Lower leg skin (tissue), 4 donors: ENCODE results near the gene SUGCT. TPM values are rescaled to one million over a fixed set of nuclear protein-coding genes. Genes with fewer than 3 reads are reported as not detected.

ENCODE experiments used
- DNase-seq, 2 donors: peaks; one replicate each; pipeline ENCODE4 v3.0.0-alpha.2; 2019; ENCODE audit warnings: low spot score in 2 of 2
- H3K4me3 ChIP-seq: fragments of 200-600 bp; sonication (generic); 2 replicates; pipeline ENCODE4 v1.5.1; 2017; ENCODE audit warnings: mild to moderate bottlenecking, low read depth; ENCODE audit not compliant: poor library complexity, severe bottlenecking
- CTCF ChIP-seq, 3 donors: fragments of 450-650 bp; IDR thresholded peaks; one replicate each; pipeline ENCODE4 v1.5.1; 2016; ENCODE audit warnings: antibody characterized with exemption in 3 of 3, mild to moderate bottlenecking in 3 of 3, moderate library complexity in 2 of 3
- POLR2A ChIP-seq, 2 donors: fragments of 450-650 bp; IDR thresholded peaks; one replicate each; pipeline ENCODE4 v1.6.1; 2016 to 2017; ENCODE audit warnings: antibody characterized with exemption in 2 of 2, mild to moderate bottlenecking in 1 of 2, moderate library complexity in 1 of 2
- WGBS, 2 donors: methylation state at CpG; one replicate each; pipeline ENCODE4 v1.1.5; 2018; 5-methylcytosine and 5-hydroxymethylcytosine counted together
- intact Hi-C: fragments of 100-400 bp; cut with DNase I; formaldehyde crosslinking; loops from one replicate; pipeline ENCODE4 v1.15.0; 2023; ENCODE audit warnings: low total_unique reads
- total RNA-seq, 4 donors: library from RNA; depleted of rRNA; stranded (reverse); fragments of >200 nt; gene quantifications; one replicate each; pipeline ENCODE4 v1.1.0, GENCODE V29; 2016

SUGCT gene
- total RNA-seq, 4 donors from 2014 or later, result 0.49 to 1.6 (median 0.59) TPM; not detected in 1

GRCh38 chr7:40477094-40477493 lies 342.3 kb downstream of the SUGCT start:
- DNase-seq, result no peak
- TF ChIP-seq CTCF (IDR thresholded peaks at IDR 0.05) (no peak), POLR2A (IDR thresholded peaks at IDR 0.05) (no peak)
- no peak overlapping the region for H3K4me3 ChIP-seq
- WGBS, 2 donors, result 85 to 88% methylated on average over 2 of the region's 2 CpGs
- intact Hi-C loops, result no loop called here

GRCh38 chr7:40482845-40483244 lies 348.0 kb downstream of the SUGCT start:
- WGBS, 2 donors, result 60% methylated on average over 3 of the region's 3 CpGs
- no peak overlapping the region for H3K4me3 ChIP-seq
- intact Hi-C loops, result no loop called here
- TF ChIP-seq POLR2A (IDR thresholded peaks at IDR 0.05), result no peak
- TF ChIP-seq CTCF (IDR thresholded peaks at IDR 0.05), result no peak
- no peak for DNase-seq

- WGBS, 2 donors, result 73 to 79% methylated on average over 1 of the region's 1 CpG
- no peak for TF ChIP-seq CTCF (IDR thresholded peaks at IDR 0.05)
These were observed 348.8 kb downstream of the SUGCT start for GRCh38 chr7:40483630-40484029.

GRCh38 chr7:40489844-40490602 lies 355.2 kb downstream of the SUGCT start:
- TF ChIP-seq POLR2A (IDR thresholded peaks at IDR 0.05), result no peak

More at GRCh38 chr7:40483630-40484029, 348.8 kb downstream of the SUGCT start:
- intact Hi-C loops, result no loop called here
- no peak for DNase-seq
- H3K4me3 ChIP-seq, result no peak overlapping the region

GRCh38 chr7:40490603-40490924 lies 355.8 kb downstream of the SUGCT start:
- no peak for DNase-seq
- TF ChIP-seq CTCF (IDR thresholded peaks at IDR 0.05) (no peak), POLR2A (IDR thresholded peaks at IDR 0.05) (no peak)
- no peak overlapping the region for H3K4me3 ChIP-seq
- intact Hi-C loops, result no loop called here

More at GRCh38 chr7:40489844-40490602, 355.2 kb downstream of the SUGCT start:
- H3K4me3 ChIP-seq, result no peak overlapping the region
- WGBS, 2 donors, result 77 to 79% methylated on average over 2 of the region's 2 CpGs
- intact Hi-C loops, result no loop called here
- no peak for DNase-seq

- intact Hi-C loops, result no loop called here
- no peak overlapping the region for H3K4me3 ChIP-seq
- 81 to 85% methylated on average over 4 of the region's 4 CpGs for WGBS, 2 donors
- TF ChIP-seq POLR2A (IDR thresholded peaks at IDR 0.05) (no peak), CTCF (IDR thresholded peaks at IDR 0.05) (no peak)
- DNase-seq, result no peak
These were observed 358.1 kb downstream of the SUGCT start for GRCh38 chr7:40492946-40493345.
